Left ventricle myocardium inferior (tissue), 1 donor: ENCODE data around the gene ANKRD12. TPM values are rescaled to one million over a fixed set of nuclear protein-coding genes. Genes with fewer than 3 reads are reported as not detected.

Experiments used
- DNase-seq: peaks from one replicate; pipeline ENCODE4 v3.0.0-alpha.2; 2020
- H3K27ac ChIP-seq: fragments of 200-600 bp; replicated peaks from 2 replicates; pipeline ENCODE4 v1.8.0; 2021
- H3K27me3 ChIP-seq: fragments of 200-600 bp; 2 replicates; pipeline ENCODE4 v1.8.0; 2021; ENCODE audit warnings: low read depth
- H3K36me3 ChIP-seq: fragments of 200-600 bp; 2 replicates; pipeline ENCODE4 v1.8.0; 2021
- H3K4me1 ChIP-seq: fragments of 200-600 bp; 2 replicates; pipeline ENCODE4 v1.8.0; 2021
- H3K4me3 ChIP-seq: fragments of 200-600 bp; 2 replicates; pipeline ENCODE4 v1.8.0; 2021; ENCODE audit warnings: mild to moderate bottlenecking, moderate library complexity
- H3K9me3 ChIP-seq: fragments of 200-600 bp; replicated peaks from 2 replicates; pipeline ENCODE4 v1.8.0; 2021
- intact Hi-C: fragments of 100-400 bp; cut with micrococcal nuclease; formaldehyde crosslinking; loops from one replicate; pipeline ENCODE4 v1.11.0; 2022
- total RNA-seq: library from RNA; stranded (reverse); fragmentation: NEBNext Ultra II Directional; extraction: Animal tissue kit (Norgen Biotek cat#: 25700); gene quantifications from one replicate; pipeline ENCODE4 v1.2.1, GENCODE V29; 2021
- TF ChIP-seq, protein P1 (sequence below): fragments of 200-600 bp; IDR thresholded peaks from 2 replicates; pipeline ENCODE4 v1.8.0; 2021; ENCODE audit warnings: antibody characterized with exemption, mild to moderate bottlenecking, borderline replicate concordance
- donor health status: DM: no; HTN: yes; CAD: no; lungs with severe emphysema.

The ANKRD12 gene
- total RNA-seq, 1 donor from 2014 or later: 49.3 TPM

DNA sequence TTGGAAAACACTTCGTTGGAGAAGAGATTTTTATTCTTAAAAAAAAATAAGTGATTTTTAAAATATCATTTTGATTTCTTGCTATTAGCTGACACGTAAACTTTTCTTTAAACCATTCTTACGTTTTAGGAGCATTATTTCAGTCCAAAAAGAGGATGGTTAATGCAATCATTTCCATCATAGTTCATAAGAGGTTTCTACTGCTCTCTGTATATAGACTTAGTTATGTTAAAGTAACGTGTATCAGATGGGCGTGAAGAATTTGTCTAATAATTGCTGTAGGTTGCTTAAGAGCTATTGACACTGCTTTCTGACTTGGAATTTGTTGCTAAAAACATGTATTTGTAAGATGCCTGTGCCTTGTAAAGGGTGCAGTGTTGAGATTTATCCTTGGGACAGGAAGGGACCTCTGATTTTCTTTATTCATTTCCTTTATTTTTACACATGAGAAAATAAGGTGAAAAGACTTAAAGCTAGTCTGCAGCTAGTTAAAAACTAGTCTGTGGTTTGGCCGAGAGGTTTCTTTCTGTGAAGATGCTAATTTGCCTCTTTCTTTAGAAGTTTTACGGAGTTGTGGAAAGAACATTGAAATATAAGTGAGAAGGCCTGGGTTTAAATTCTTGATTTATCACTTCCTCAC is 2.9 kb downstream of the ANKRD12 start:
- Histone ChIP-seq H3K27ac (peak overlapping the region; percentile 99), H3K4me3 (peak overlapping the region; percentile 86), H3K9me3 (no peaks in the 10 kb centered on the region), H3K27me3 (no peaks in the 10 kb centered on the region), H3K36me3 (peaks cover 6% of the 10 kb centered on the region), H3K4me1 (peaks cover 84% of the 10 kb centered on the region)
- no peak for DNase-seq
- intact Hi-C loops: no loop called here
- TF ChIP-seq, protein P1, sequence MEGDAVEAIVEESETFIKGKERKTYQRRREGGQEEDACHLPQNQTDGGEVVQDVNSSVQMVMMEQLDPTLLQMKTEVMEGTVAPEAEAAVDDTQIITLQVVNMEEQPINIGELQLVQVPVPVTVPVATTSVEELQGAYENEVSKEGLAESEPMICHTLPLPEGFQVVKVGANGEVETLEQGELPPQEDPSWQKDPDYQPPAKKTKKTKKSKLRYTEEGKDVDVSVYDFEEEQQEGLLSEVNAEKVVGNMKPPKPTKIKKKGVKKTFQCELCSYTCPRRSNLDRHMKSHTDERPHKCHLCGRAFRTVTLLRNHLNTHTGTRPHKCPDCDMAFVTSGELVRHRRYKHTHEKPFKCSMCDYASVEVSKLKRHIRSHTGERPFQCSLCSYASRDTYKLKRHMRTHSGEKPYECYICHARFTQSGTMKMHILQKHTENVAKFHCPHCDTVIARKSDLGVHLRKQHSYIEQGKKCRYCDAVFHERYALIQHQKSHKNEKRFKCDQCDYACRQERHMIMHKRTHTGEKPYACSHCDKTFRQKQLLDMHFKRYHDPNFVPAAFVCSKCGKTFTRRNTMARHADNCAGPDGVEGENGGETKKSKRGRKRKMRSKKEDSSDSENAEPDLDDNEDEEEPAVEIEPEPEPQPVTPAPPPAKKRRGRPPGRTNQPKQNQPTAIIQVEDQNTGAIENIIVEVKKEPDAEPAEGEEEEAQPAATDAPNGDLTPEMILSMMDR: no peak

DNA sequence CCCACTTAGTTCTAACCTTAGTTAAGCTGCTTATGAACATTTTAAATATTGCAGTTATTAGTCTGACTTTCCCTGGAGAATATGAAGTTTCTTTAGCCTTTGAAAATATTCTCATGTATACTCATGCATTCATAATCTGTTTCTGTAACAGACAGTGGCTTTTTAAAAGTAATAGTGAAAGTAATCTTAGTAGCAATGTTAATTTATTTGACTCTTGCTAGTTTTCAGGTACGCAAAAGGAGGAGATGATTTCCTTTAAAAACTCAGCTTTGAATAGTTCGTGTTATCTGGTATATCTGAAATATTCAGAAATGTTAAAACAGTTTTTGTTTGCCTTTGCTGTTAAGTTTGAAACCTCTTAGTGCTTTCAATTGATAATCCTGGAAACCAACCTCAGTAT is 3.8 kb downstream of the ANKRD12 start:
- DNase-seq: no peak
- Histone ChIP-seq H3K27ac (peak overlapping the region; percentile 99), H3K36me3 (no peaks in the 10 kb centered on the region), H3K4me1 (peaks cover 85% of the 10 kb centered on the region), H3K27me3 (no peaks in the 10 kb centered on the region), H3K4me3 (peak overlapping the region; percentile 86), H3K9me3 (no peaks in the 10 kb centered on the region)
- TF ChIP-seq, protein P1: no peak
- intact Hi-C loops: no loop called here

DNA sequence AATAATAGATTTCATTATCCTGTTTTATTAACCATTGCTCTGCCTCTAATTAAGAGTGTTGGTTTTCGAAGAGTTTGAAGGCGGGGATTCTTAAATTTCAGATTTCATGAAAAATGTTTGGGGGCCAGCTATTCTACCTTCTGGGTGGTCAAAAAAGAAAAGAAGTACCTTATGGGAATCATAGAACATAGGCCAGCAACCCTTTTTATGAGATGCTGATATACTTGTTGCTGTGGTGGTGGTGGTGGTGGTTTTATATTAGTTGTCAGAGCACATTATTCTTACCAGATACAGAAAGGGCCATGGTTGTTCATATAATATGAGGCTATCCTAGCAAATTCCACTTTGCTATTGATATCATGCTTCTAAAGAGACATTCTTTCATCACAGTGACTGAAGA is 4.4 kb downstream of the ANKRD12 start:
- intact Hi-C loops: no loop called here
- Histone ChIP-seq H3K36me3 (no peaks in the 10 kb centered on the region), H3K27ac (no peak overlapping the region), H3K27me3 (no peaks in the 10 kb centered on the region), H3K9me3 (no peaks in the 10 kb centered on the region), H3K4me3 (no peak overlapping the region), H3K4me1 (peaks cover 85% of the 10 kb centered on the region)
- no peak for DNase-seq
- TF ChIP-seq, protein P1: no peak

DNA sequence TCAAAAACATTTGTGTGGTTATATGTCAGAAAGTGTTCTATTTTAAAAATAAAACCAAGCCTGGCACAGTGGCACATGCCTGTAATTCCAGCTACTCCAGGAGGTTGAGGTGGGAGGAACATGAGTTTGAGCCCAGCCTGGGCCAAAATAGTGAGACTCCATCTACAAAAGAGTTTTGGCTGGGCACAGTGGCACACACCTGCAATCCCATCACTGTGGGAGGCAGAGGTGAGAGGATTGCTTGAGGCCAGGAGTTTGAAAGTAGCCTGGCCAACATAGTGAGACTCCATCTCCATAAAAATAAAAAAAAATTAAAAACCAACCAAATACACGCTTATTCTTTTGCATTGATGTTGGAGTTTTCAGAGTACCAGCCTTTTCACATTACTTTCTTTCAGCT is 9.6 kb downstream of the ANKRD12 start:
- DNase-seq: no peak
- H3K27me3 ChIP-seq: no peaks in the 10 kb centered on the region
- intact Hi-C loops: loop anchor here (5.0 kb wide), 1 partner anchor 74 kb away; no protein-coding TSS in a partner anchor
- H3K4me3 ChIP-seq: no peak overlapping the region
- H3K9me3 ChIP-seq: no peaks in the 10 kb centered on the region
- TF ChIP-seq, protein P1: no peak
- H3K27ac ChIP-seq: no peak overlapping the region
- peaks cover 94% of the 10 kb centered on the region for H3K4me1 ChIP-seq
- H3K36me3 ChIP-seq: no peaks in the 10 kb centered on the region

DNA sequence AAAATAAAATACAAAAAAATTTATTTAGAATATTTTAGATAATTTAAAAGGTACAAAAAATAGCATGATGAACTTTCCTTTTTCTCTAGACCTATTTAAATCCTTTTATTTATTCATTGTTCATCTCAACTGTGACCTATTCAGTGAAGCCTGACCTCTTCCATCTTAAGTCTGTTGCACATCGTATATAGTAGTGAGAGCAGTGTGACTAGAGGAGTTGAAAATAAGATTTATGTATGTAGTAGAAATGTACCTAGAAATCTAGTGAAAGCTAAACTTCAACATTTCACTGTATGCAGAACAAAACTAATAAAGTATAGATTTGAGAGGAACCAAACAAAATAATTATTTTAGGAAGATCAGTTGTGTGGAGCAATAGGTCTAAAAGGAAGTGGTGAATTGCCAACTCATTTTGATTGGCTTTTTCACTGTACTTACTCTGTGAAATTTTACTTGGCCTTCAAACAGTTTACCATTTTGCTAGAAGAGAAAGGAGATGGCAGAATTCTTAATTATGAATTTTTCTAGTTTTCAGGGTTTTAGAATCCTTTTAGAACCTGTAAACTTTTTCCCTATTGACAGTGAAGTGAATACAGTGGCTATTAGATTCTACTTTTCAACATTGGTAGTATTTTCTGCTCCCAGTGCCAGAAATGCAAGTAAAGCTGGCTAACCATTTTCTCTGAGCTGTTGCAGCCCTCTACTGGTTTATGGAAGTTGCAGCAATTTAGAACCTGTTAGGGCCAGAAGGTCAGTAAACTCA is 11.0 kb downstream of the ANKRD12 start:
- Histone ChIP-seq H3K27ac (peak overlapping the region; percentile 30), H3K4me1 (peaks cover 94% of the 10 kb centered on the region)

More for the DNA sequence above, 11.0 kb downstream of the ANKRD12 start:
- intact Hi-C loops: loop anchor here (5.0 kb wide), 1 partner anchor 75 kb away; no protein-coding TSS in a partner anchor
- Histone ChIP-seq H3K27me3 (no peaks in the 10 kb centered on the region), H3K9me3 (no peaks in the 10 kb centered on the region), H3K36me3 (no peaks in the 10 kb centered on the region), H3K4me3 (no peak overlapping the region)
- DNase-seq: no peak
- TF ChIP-seq, protein P1: peak; percentile 84
